GM23248 (cell line): ENCODE data around the gene CHRNA9.

Experiments
- EZH2 ChIP-seq: fragments of 200-600 bp; sonication (generic); IDR thresholded peaks from 2 replicates; pipeline ENCODE4 v1.6.1; 2018; ENCODE audit warnings: antibody characterized with exemption, mild to moderate bottlenecking; ENCODE audit not compliant: insufficient read depth, poor library complexity, severe bottlenecking
- EZH2phosphoT487 ChIP-seq: fragments of 200-600 bp; sonication (generic); IDR thresholded peaks from 2 replicates; pipeline ENCODE4 v1.6.1; 2018; ENCODE audit warnings: antibody characterized with exemption, moderate library complexity, mild to moderate bottlenecking, low read depth; ENCODE audit not compliant: insufficient read depth

- TF ChIP-seq EZH2: no peak
- TF ChIP-seq EZH2phosphoT487: no peak
Measured at GRCh38 chr4:40309250-40309774, 25.8 kb upstream of the CHRNA9 start.
